Stimulated activated CD4-positive, alpha-beta T cell treated with anti-CD3 and anti-CD28 coated beads, Interleukin-15, amount 100 ng/mL, for 48 hours (primary cell): ENCODE data around the gene PTPRG.

ENCODE experiments used
- DNase-seq, 2 donors: peaks; one replicate each; pipeline ENCODE4 v3.0.0-alpha.2; 2020; ENCODE audit warnings: low read depth in 2 of 2

Gene PTPRG

GRCh38 chr3:62051506-62051905, 490.1 kb downstream of the PTPRG start:
- no peak for DNase-seq

GRCh38 chr3:62052331-62052730, 491.0 kb downstream of the PTPRG start:
- DNase-seq, result no peak

GRCh38 chr3:62056658-62057057, 495.3 kb downstream of the PTPRG start:
- DNase-seq, result no peak

GRCh38 chr3:62057339-62058047, 496.1 kb downstream of the PTPRG start:
- DNase-seq, result no peak

GRCh38 chr3:62065985-62066693, 504.8 kb downstream of the PTPRG start:
- no peak for DNase-seq

GRCh38 chr3:62068337-62068736, 507.0 kb downstream of the PTPRG start:
- DNase-seq, result no peak

GRCh38 chr3:62070891-62071290, 509.5 kb downstream of the PTPRG start:
- DNase-seq, result no peak

GRCh38 chr3:62073038-62073437, 511.7 kb downstream of the PTPRG start:
- DNase-seq, result no peak

- DNase-seq, result no peak
Observed at GRCh38 chr3:62084558-62084957, 523.2 kb downstream of the PTPRG start.

GRCh38 chr3:62088472-62089104, 527.2 kb downstream of the PTPRG start:
- no peak for DNase-seq

GRCh38 chr3:62090066-62090465, 528.7 kb downstream of the PTPRG start:
- DNase-seq, result no peak

- DNase-seq, result no peak
Observed at GRCh38 chr3:62090519-62090918, 529.1 kb downstream of the PTPRG start.

- DNase-seq, result no peak
Observed at GRCh38 chr3:62093025-62093424, 531.7 kb downstream of the PTPRG start.

GRCh38 chr3:62094461-62094860, 533.1 kb downstream of the PTPRG start:
- DNase-seq, result no peak

- DNase-seq, result no peak
Observed at GRCh38 chr3:62095080-62095479, 533.7 kb downstream of the PTPRG start.

GRCh38 chr3:62095756-62096155, 534.4 kb downstream of the PTPRG start:
- DNase-seq, result no peak

GRCh38 chr3:62096521-62096920, 535.1 kb downstream of the PTPRG start:
- DNase-seq, result no peak

GRCh38 chr3:62097121-62097520, 535.8 kb downstream of the PTPRG start:
- DNase-seq, result no peak

GRCh38 chr3:62098646-62099365, 537.4 kb downstream of the PTPRG start:
- DNase-seq, result no peak

GRCh38 chr3:62100282-62100989, 539.1 kb downstream of the PTPRG start:
- DNase-seq, result no peak

GRCh38 chr3:62101488-62101887, 540.1 kb downstream of the PTPRG start:
- DNase-seq, result no peak

- no peak for DNase-seq
Observed at GRCh38 chr3:62103531-62103930, 542.2 kb downstream of the PTPRG start.
